GM18519 (cell line): ENCODE results near the gene ADI1.

Source experiments
- ATAC-seq: cut with Tn5 transposase; IDR thresholded peaks from one replicate; pipeline ENCODE4 v1.9.1; 2021; ENCODE audit warnings: mild to moderate bottlenecking, moderate library complexity; ENCODE audit not compliant: unreplicated experiment, low FRiP score

The ADI1 gene

GRCh38 chr2:3482363-3482821, 36.9 kb downstream of the ADI1 start:
- ATAC-seq, result no peak

DNA sequence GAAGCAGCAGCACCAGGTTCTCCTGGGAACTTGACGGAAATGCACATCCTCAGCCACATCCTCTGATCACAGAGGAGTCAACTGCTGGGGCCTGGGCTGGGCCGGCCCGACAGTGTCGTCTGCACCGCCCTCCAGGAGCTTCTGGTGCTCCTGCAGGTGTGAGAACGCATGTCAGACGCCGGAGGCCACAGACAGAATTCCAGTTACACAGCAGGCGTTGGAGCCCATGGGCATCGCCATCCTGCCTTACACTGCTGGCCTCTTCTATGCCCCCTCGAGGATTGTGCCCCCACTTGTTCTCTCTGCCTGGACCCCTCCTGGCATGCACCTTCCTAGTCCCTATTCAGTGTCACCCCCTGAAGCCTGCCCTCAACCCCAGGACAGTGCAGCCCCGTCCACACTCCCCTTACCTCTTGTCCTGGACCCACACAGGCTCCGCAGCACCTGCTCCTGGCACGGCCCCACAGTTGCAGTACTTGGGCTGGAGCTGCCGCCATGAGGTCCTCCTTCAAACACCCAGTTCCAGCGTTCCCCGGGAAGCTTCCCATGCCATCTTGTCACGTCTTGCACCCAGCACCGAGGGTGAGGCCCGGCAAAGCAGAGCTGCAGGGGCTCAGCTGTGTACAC, 37.5 kb downstream of the ADI1 start:
- ATAC-seq, result no peak

GRCh38 chr2:3481011-3481400, 38.3 kb downstream of the ADI1 start:
- no peak for ATAC-seq

DNA sequence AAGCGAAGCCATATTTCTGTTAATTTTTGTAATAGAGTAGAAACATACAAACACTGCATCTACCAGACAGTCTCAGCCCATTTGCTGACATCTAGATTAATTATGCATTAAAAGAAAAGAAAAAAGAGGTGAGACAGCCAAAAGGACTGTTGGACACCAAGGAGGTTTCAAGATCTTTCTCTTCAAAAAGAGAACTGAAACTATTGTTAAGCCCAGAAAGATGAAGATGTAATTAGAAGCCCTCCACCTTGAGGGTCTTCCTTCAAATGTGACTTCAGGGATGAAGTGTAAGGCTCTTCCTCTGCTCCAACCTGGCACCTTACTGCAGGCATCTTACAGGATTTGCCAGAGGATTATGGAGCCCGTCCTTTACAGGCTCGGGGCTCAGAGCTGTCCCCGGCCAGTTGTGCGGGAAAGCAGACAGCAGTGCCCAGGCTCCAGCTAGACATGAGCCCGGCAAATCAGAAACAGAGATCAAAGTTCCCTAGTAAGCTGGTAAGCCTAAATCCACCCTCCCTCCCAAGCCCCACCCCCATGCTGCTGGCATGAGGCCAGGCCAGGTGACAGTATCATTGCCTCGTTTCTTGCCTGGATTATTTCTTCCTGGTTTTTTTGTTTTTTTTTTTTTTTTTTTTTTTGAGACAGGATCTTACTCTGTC, 38.9 kb downstream of the ADI1 start:
- ATAC-seq, result no peak

GRCh38 chr2:3479430-3480320, 39.7 kb downstream of the ADI1 start:
- no peak for ATAC-seq

- ATAC-seq, result no peak
These were observed 40.4 kb downstream of the ADI1 start for GRCh38 chr2:3478846-3479385.

GRCh38 chr2:3476985-3477327, 42.4 kb downstream of the ADI1 start:
- no peak for ATAC-seq

GRCh38 chr2:3476321-3476984, 42.9 kb downstream of the ADI1 start:
- no peak for ATAC-seq

DNA sequence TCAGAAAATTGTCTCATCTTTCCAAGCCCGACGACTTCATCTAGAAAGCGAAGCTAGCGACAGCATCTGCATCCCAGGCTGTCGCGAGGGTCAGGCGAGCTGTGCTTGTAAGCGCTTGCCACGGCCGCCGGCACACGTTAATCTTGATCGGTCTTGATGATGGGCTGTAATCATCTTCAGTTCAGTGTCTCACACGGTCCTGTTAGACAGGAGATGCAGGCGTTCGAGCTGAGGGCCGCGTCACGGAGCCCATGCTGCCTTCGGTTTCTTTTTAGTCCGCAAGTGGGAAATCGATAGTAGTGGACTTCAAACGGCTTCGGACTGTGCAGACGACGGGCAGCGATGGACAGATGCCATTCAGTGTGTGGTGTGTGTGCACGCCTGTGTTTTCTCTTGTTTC, 43.6 kb downstream of the ADI1 start:
- no peak for ATAC-seq

DNA sequence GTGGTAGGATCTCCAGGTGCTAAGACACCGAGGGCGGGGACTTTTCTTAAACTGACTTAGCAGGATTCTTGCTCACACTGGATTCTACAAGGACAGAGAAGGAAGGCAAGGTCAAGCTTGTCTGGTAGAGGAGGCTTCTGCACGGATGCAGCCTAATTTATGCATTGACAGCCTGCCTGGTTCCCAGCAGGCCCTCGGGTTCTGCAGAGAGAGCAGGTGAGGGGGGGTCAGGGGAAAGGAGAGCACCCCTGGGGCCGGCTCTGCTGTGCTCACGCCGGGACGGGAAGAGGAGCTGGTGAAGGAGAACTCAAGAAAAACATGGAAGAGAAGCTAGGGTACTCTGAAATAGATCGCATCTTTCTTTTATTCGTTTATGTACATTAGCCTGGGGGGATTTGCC, 46.4 kb downstream of the ADI1 start:
- ATAC-seq, result no peak

DNA sequence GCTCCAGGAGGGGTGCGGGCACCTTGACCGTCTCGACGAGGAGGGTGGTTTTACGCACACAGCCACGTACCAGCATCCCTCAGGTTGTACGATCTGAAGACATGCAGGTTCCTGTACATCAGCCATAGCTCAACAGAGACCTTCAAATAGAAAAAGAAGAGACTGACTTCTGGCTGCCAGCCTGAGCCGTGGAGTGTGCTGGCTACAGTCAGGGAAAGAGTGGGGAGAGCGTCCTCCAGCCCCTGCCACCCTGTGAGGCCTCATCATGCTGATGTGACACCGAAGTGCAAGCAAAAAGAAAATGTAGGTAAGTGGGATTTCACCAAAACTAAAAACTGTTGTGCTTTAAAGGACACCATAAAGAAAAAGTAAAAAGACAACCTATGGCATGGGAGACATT, 47.0 kb downstream of the ADI1 start:
- ATAC-seq, result no peak

DNA sequence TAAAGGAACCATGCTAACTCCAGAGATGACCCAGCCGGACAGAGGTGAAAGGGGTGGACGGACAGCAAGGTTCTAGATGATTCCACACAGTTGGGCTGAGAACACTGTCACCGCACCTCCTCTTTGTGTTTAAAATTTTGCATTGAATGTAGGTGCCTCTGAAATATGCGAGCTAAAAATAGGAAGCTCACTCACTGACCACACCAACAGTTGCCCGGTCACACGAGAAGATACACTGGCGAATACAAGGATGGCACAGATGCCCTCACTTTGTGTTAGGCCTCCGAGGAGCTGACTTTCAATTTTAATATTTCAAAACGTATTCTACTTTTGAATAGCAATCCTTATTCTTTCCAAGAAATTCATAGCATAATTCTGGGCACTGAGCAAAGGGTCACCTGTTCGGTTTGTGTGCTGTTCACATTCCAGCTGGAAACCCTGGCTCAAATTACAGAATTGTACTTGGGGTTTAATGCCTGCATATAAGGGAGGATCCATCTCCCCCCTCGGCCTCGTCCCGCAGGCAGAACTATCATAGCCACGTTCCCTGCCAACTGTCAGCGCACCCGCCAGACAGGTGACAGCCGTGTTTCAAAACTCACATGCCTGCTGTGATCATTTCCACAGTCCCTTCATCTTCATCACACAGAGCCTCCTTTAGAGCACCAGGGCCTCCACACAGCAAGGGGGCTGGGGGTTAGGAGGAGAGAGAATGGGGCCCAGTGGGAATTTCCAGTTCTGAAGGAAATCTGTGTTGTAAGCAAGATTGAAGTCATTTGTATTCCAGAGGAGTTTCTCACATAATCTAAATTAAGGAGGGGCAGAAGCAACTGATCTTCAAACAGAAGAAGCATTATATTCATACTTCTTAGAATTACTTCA, 48.2 kb downstream of the ADI1 start:
- no peak for ATAC-seq

DNA sequence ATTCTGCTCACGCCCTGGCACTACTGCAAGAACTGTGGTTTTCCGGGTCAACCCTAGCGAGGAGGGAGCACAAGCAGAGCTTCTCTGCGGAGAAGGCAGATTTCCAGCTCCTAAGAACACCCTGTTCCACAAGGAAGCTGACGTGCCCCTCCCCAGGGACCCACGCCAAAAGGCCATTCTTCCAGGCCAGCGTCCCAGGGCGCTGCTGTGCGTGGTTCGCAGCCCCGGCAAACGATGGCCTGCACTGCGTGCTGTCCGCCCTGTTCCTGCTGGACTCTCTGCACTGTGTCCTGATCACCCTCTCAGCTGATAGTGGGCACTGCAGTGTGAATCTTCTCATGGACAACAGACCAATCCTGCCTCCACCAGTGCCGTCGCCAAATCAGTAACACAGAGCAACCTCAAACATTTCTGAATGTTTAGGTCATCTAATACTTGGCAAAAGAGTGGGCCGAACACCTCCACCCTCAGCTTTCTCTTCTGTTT, 49.1 kb downstream of the ADI1 start:
- no peak for ATAC-seq

DNA sequence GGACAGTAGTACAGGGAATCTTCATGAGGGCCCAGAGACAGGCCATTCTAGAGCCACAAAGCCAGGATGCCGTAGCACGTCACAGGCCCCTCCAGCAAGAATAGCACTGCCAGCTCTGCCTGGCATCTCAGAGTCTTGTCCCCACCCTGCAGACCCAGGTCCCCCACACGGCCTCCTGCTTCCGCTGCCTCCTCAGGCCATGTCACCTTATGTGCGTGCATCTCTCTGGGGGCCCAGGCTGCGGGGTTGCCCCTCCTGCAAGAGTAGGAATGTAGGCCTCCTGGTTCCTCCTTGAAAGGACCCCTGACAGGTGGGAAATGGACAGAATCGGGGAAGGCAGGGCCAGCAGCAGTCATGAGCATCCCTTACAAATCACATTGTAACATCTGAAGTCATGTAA, 49.8 kb downstream of the ADI1 start:
- ATAC-seq, result no peak

DNA sequence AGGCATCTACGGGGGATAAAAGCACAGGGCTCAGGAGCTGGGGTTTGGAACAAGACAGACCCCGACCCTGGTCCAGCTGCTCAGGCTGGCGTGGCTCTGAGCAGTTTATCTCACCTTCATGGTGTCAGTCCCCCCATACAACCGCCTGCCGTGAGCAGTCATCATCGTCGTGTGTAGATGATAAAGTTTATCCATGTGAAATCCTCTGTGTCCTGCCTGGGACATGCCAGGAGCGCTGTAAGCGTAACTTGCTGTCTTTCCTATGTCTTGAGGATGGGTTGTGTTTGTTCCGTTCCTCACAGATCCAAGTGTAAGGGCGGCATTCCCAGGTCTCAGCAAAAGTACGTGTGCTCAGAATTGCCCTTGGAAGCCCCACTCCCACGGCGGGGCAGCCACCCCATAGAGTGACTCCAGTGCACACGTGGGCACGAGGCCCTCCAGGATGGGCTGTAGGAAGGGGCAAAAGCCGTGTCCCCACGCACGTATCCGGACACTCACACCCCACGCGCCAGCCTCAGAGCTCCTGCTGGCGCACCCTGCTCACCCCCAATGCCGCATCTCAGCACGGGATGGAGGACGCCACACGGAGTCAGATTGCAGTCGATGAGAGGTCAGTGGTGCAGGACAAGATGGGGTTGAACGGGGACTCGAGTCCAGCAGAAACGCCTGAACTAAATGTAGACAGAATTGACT, 50.9 kb downstream of the ADI1 start:
- ATAC-seq, result no peak

- no peak for ATAC-seq
These were observed 51.7 kb downstream of the ADI1 start for GRCh38 chr2:3467654-3468053.

- ATAC-seq, result no peak
These were observed 52.4 kb downstream of the ADI1 start for GRCh38 chr2:3466966-3467365.

DNA sequence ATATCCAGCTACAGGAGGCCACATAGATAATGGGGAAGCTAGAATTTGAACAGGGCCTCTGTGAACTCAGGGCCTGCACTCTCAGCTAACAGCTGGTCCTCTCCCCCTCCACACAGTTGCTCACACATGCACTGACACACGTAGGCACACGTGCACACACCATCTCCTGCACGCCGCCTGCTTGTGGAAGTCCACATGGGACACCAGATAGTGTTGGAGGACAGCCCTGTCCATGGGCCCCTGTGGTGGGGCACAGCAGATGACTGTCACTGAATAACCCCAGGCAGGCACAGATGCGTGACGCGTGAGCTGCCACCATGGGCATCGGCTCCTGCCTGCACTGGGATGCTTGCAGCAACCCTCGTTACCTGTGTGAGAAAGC, 52.9 kb downstream of the ADI1 start:
- no peak for ATAC-seq

GRCh38 chr2:3465844-3466481, 53.4 kb downstream of the ADI1 start:
- ATAC-seq, result no peak
